ENCODE data around the gene COBL.

The COBL gene

GRCh38 chr7:51290702-51291540 is 25.7 kb downstream of the COBL start:
- in situ Hi-C loops (cut with MboI; ENCODE audit: low pct_unique_long_range_greater_than_20kb, low sequenced_read_pairs, unreplicated experiment), result no loop called here
- DNase-seq (ENCODE audit: low spot score), result no peak
- no peak for TF ChIP-seq CTCF (IDR thresholded peaks at IDR 0.05; ENCODE audit: extremely low read depth, insufficient read depth, missing control alignments)

GRCh38 chr7:51290304-51290637 is 26.3 kb downstream of the COBL start:
- no peak for DNase-seq (ENCODE audit: low spot score)
- no peak for TF ChIP-seq CTCF (IDR thresholded peaks at IDR 0.05; ENCODE audit: extremely low read depth, insufficient read depth, missing control alignments)
- in situ Hi-C loops (cut with MboI; ENCODE audit: low pct_unique_long_range_greater_than_20kb, low sequenced_read_pairs, unreplicated experiment), result no loop called here

GRCh38 chr7:51289623-51290303 is 26.8 kb downstream of the COBL start:
- no peak for TF ChIP-seq CTCF (IDR thresholded peaks at IDR 0.05; ENCODE audit: extremely low read depth, insufficient read depth, missing control alignments)
- in situ Hi-C loops (cut with MboI; ENCODE audit: low pct_unique_long_range_greater_than_20kb, low sequenced_read_pairs, unreplicated experiment), result no loop called here
- DNase-seq (ENCODE audit: low spot score), result no peak

GRCh38 chr7:51288896-51289622 is 27.6 kb downstream of the COBL start:
- in situ Hi-C loops (cut with MboI; ENCODE audit: low pct_unique_long_range_greater_than_20kb, low sequenced_read_pairs, unreplicated experiment), result no loop called here
- TF ChIP-seq CTCF (IDR thresholded peaks at IDR 0.05; ENCODE audit: extremely low read depth, insufficient read depth, missing control alignments), result no peak
- no peak for DNase-seq (ENCODE audit: low spot score)

- in situ Hi-C loops (cut with MboI; ENCODE audit: low pct_unique_long_range_greater_than_20kb, low sequenced_read_pairs, unreplicated experiment), result no loop called here
- TF ChIP-seq CTCF (IDR thresholded peaks at IDR 0.05; ENCODE audit: extremely low read depth, insufficient read depth, missing control alignments), result no peak
- DNase-seq (ENCODE audit: low spot score), result no peak
Measured at GRCh38 chr7:51286401-51286800, 30.2 kb downstream of the COBL start.

- TF ChIP-seq CTCF (IDR thresholded peaks at IDR 0.05; ENCODE audit: extremely low read depth, insufficient read depth, missing control alignments), result no peak
- DNase-seq (ENCODE audit: low spot score), result no peak
- in situ Hi-C loops (cut with MboI; ENCODE audit: low pct_unique_long_range_greater_than_20kb, low sequenced_read_pairs, unreplicated experiment), result no loop called here
Measured at GRCh38 chr7:51280156-51280555, 36.5 kb downstream of the COBL start.
